Measurements from ENCODE around the gene ACSM6.

Gene ACSM6

DNA sequence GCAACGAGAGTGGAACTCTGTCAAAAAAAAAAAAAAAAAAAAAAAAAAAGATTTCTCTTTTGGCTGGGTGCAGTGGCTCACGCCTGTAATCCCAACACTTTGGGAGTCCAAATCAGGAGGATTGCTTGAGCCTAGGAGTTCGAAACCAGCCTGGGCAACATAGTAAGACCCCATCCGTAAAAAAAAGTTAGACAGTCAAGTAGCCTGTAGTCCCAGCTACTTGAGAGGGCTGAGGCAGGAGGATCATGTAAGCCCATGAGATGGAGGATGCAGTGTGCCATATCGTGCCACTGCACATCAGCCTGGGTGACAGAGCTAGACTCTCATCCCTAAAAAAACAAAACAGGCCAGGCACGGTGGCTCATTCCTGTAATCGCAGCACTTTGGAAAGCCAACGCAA is 71.5 kb downstream of the ACSM6 start:
- no peak for DNase-seq (ENCODE audit: extremely low read depth in 1 of 2, low read depth in 1 of 2)

DNA sequence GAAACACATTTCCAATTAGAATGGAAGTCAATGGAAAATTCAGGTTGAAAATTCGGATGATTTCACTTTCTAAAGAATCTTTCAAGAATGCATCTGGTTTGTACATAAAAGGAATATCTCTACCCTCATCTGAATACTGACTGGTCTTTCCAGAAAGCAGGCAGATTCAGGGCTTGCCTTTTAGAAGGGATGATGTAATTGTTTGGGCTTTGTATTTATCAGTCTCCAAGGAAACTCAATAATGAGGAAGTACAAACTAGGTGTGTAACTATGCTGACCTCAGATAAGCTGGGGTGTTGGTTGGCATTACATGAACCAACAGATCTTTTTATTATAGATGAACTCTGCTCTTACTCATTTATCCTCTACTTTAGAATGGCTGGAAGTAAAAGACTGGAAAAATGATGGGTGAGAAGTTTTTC is 72.6 kb downstream of the ACSM6 start:
- DNase-seq (ENCODE audit: extremely low read depth in 1 of 2, low read depth in 1 of 2), result no peak

DNA sequence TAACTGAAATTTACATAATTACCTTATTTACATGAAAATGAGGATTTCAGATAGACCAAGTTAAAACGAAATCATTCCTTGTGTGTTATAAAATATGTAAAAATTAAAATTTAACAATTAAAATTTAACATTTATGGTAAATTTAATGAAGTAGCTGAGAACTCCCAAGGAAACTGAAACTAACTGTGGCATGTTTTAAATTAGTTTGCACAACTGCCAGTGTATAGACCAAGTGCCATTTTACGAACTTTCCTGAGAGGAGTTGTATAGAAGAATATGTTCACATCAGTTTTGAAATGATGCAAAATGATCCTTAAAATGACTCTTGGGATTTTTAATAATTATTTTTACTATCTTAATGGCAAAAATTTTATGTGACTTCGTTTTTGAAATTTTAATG is 73.2 kb downstream of the ACSM6 start:
- no peak for DNase-seq (ENCODE audit: extremely low read depth in 1 of 2, low read depth in 1 of 2)

DNA sequence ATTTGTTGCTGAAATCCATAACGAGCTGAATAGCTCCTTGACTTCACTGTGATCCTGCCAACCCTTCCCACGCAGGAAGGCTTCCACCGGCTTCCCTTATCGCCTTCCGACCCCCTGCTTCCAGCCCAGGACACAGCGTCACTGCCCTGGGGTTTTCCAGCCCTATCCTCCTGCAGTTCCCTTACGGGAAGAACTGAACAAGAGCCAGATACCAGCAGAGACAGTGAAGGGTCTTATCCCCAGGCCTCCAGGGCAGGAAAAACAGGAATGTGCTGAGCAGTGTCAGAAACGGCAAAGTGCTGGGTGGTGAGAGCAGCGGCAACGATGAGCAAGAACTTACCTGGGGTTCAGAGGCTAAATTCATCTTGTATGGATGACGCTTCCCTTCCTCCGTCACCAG is 74.4 kb downstream of the ACSM6 start:
- no peak for DNase-seq (ENCODE audit: extremely low read depth in 1 of 2, low read depth in 1 of 2)

DNA sequence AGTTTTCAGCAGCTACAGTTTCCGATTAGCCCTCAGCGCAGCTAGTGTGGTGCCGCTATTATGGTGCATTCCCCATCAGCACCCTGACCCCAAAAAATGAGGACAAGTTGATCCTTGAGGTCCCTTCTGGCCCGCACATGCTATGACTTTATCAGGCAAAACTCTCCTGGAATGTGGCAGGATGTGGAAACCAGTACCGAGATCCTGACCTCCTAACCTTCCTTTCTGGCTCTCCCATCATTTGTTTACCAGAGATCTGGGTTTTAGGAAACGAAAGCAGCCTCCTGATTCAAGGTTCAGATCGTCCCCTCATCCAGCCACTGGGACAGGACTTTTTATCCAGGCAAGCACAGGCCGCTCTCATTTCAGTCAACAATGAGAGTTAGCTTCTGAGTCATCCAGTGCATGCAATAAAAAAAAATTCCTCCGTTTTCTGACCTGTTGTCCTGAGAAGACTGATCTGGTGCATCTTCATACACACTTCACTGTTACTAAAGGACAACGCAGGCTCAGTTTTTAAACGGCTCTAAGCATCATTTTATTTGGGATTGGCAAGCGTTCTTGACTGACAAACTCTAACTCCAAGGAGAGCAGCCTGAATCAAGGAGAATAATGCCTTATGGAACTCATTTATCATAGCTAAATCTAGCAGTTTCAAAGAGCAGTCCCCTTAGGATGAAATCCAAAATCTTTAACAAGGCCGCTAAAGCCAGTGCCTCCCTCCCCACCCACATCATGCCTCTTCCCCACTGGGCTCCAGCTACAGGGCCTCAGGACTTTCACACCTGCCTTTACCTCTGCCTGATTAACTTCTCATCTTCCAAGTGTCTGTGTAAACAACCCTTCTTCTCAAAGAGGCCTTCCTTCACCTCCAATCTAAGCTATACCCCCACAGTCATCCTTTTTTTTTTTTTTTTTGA is 79.6 kb downstream of the ACSM6 start:
- no peak for DNase-seq (ENCODE audit: extremely low read depth in 1 of 2, low read depth in 1 of 2)

DNA sequence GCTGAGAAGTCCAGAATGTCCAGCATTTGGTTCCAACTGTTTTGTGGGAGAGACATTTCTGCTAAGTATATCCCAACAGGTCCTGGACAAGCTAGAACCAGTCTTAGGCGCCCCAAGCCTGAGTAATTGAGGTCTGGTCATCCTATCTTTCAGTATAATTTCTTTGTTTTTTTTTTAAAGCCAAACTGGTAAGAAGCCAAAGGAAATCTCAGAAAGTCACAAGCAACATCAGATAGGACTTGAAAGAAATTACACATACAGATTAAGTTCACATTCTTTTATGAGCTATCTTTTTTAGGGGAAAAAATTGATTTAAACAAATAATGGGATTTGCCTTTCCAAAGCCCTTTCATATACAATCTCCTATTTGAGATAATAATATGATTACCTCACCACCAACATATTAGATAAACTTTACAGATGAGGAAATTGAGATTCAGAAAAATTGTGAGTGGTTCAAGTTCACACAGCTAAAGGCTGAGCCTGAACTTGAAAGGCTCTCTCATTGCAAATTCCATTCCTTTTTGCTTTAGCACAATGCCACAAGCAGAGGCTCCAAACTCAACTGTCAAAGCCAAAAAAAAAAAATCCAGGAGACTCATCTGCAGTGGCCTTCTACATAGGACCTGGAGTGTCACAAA is 81.8 kb downstream of the ACSM6 start:
- no peak for DNase-seq (ENCODE audit: extremely low read depth in 1 of 2, low read depth in 1 of 2)

DNA sequence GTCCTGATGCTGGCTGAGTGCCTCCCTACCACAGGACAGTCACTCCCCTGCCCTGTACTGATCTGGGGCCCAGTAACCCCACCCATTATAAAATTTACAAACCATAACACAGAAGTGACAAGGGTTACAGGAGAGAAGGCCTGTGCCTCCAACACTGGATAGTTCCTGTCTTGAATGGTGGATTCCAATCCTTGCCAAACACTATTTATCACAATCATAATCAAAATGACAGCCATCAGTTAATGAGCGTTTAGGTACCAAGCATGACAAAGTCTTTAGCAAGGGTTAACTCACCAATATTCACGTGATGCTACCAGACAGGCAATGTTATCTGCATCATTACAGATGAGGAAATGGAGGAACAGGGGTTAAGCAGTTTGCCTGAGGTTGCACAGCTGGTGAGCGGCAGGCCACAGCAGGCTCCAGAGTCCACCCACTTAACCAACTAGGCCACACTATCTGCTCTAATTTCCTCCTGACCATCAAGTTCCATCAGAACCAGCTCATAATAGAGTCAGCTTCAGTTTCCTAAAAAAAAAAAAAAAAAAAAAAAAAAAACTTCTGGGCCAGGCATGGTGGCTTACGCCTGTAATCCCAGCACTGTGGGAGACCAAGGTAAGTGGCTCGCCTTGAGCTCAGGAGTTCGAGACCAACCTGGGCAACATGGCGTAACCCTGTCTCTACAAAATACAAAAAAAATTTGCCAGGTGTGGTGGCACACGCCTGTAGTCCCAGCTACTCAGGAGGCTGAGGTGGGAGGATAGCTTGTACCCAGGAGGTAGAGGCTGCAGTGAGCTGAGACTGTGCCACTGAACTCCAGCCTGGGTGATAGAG is 82.5 kb downstream of the ACSM6 start:
- no peak for DNase-seq (ENCODE audit: extremely low read depth in 1 of 2, low read depth in 1 of 2)

DNA sequence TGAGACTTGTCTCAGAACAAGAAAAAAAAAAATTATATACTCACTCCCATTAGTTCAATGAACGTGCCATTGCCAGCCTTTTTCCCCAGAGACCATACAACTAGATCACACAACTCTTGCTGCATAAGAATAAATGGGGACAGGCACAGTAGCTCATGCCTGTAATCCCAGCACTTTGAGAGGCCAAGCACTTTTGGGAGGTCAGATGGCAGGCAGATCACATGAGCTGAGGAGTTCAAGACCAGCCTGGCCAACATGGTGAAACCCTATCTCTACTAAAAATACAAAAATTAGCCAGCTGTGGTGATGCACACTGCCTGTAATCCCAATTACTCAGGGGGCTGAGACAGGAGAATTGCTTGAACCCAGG is 83.1 kb downstream of the ACSM6 start:
- no peak for DNase-seq (ENCODE audit: extremely low read depth in 1 of 2, low read depth in 1 of 2)

DNA sequence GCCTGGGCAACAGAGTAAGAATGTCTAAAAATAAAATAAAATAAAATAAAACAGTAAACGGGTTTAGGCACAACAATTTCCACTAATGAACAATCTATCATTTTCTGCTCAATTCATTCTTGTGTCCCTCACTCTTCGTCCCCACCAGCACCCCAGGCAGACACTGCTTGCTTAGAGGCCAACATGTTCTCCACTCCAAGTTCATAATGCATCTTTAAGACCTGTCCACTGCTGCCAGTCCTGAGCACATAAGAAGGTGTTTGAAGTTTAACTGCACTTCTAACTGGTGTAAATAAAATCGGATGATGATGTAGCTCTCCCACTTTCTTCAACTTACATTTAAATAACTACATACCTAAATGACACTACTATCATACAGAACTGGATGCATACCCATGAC is 83.6 kb downstream of the ACSM6 start:
- DNase-seq (ENCODE audit: extremely low read depth in 1 of 2, low read depth in 1 of 2), result no peak
